Ovary (tissue), 9 donors: ENCODE measurements around the gene CSNK1A1. TPM values are rescaled to one million over a fixed set of nuclear protein-coding genes. Genes with fewer than 3 reads are reported as not detected.
"Not testable (repeated sequence)": the region's sequence is repeated elsewhere in the genome, so short reads cannot be mapped to it uniquely, and the experiment has no call there.

ENCODE experiments used
- DNase-seq, 5 donors: peaks; one replicate each; pipeline ENCODE4 v3.0.0-alpha.2; 2019 to 2020
- H3K27ac ChIP-seq, 2 donors: fragments of 200-600 bp; one replicate each; pipeline versions ENCODE4 v1.5.1 to v1.8.0; 2019 to 2022
- H3K27me3 ChIP-seq: fragments of 200-600 bp; one replicate; pipeline ENCODE4 v1.8.0; 2022
- H3K36me3 ChIP-seq: fragments of 200-600 bp; sonication (generic); one replicate; pipeline ENCODE4 v1.5.1; 2019
- H3K4me1 ChIP-seq: one replicate; pipeline ENCODE4 v1.8.1; 2013; ENCODE audit warnings: mild to moderate bottlenecking, moderate library complexity; ENCODE audit not compliant: insufficient read depth
- H3K4me3 ChIP-seq: fragments of 200-600 bp; sonication (generic); one replicate; pipeline ENCODE4 v1.5.1; 2017
- H3K9me3 ChIP-seq, 2 donors: fragments of 200-600 bp in 1 of 2; sonication (generic) in 1 of 2; one replicate each; pipeline versions ENCODE4 v1.5.1 to v1.8.1; 2013 to 2019; ENCODE audit warnings: mild to moderate bottlenecking in 1 of 2, moderate library complexity in 1 of 2
- CTCF ChIP-seq, 3 donors: fragments of 450-650 bp in 2 of 3; fragments of 200-600 bp in 1 of 3; IDR thresholded peaks; one replicate each; pipeline versions ENCODE4 v1.5.1 to v1.8.0; 2016 to 2022; ENCODE audit warnings: antibody characterized with exemption in 3 of 3, mild to moderate bottlenecking in 1 of 3
- EP300 ChIP-seq: sonication (generic); formaldehyde crosslinking; IDR thresholded peaks from one replicate; pipeline ENCODE4 v1.6.1; 2017; ENCODE audit warnings: antibody characterized with exemption
- POLR2A ChIP-seq: fragments of 450-650 bp; IDR thresholded peaks from one replicate; pipeline ENCODE4 v1.6.1; 2017; ENCODE audit warnings: antibody characterized with exemption, mild to moderate bottlenecking, moderate library complexity
- WGBS, 3 donors: extraction: QIAGEN DNeasy Blood & Tissue Kit in 1 of 3; methylation state at CpG; one replicate each; pipeline versions ENCODE4 v1.1.5 to v1.1.7; 2013 to 2017; 5-methylcytosine and 5-hydroxymethylcytosine counted together
- intact Hi-C, 4 donors: fragments of 100-400 bp; cut with DNase I; formaldehyde crosslinking; loops; one replicate each; pipeline versions ENCODE4 v1.11.0 to v1.15.1; 2022 to 2023
- polyA plus RNA-seq, 2 donors: library from polyadenylated mRNA; stranded (reverse); fragments of 200-250 nt in 1 of 2; fragments of 350-450 nt in 1 of 2; fragmentation: Illumina TruSeq in 1 of 2; extraction: RNeasy Lipid Tissue Mini Kit (QIAGEN cat#74804) in 1 of 2; gene quantifications; one replicate each; pipeline ENCODE4 v1.2.3, GENCODE V29; 2013 to 2014
- total RNA-seq, 7 donors: library from RNA; depleted of rRNA in 2 of 7; stranded (reverse); fragments of >200 nt in 2 of 7; fragmentation: NEBNext Ultra II Directional in 3 of 7; extraction: Animal tissue kit (Norgen Biotek cat#: 25700) in 3 of 7; gene quantifications; one replicate each; pipeline versions ENCODE4 v1.1.0 to v1.2.4, GENCODE V29; 2016 to 2023
- donor health status: DM: no; HTN: no; CAD: no; lungs with moderate emphysema.
- donor health status: DM: no; HTN: no; CAD: no.
- donor health status: Bipolar disorder and iron deficiency.
- donor health status: DM: yes; HTN: yes; CAD: no.
- donor health status: DM: no; HTN: no; CAD: no.
- donor health status: DM: yes; HTN: yes; CAD: no.

CSNK1A1 gene
- total and polyA plus RNA-seq, 9 donors, result 64.1 to 233 (median 158) TPM

GRCh38 chr5:149445739-149446369, 105.4 kb downstream of the CSNK1A1 start:
- no peak overlapping the region for H3K4me3 ChIP-seq
- TF ChIP-seq POLR2A (no peak), CTCF (IDR thresholded peaks at IDR 0.05) (no peak), EP300 (no peak)
- WGBS, 3 donors, result 31 to 38% (median 33%) methylated on average over 9 of the region's 9 CpGs
- H3K27me3 ChIP-seq, result no peaks in the 10 kb centered on the region
- DNase-seq, result peak in 4 of 5 donors; percentile 61 to 72 (median 63)
- H3K4me1 ChIP-seq, result peaks cover 24% of the 10 kb centered on the region
- H3K36me3 ChIP-seq, result no peaks in the 10 kb centered on the region
- peak overlapping the region in 1 of 2 donors; percentile 65 for H3K27ac ChIP-seq
- intact Hi-C loops, result loop anchor here in 1 of 4 donors (5.0 kb wide), 1 partner anchor 106 kb away; the partner anchor contains the start of gene CSNK1A1
- H3K9me3 ChIP-seq, result no peaks in the 10 kb centered on the region

- Histone ChIP-seq H3K4me1 (peaks cover 18% of the 10 kb centered on the region), H3K9me3 (no peaks in the 10 kb centered on the region), H3K36me3 (no peaks in the 10 kb centered on the region), H3K27me3 (no peaks in the 10 kb centered on the region), H3K4me3 (no peak overlapping the region), H3K27ac (peak overlapping the region in 1 of 2 donors; percentile 65)
- intact Hi-C loops, result loop anchor here in 1 of 4 donors (5.0 kb wide), 1 partner anchor 107 kb away; the partner anchor contains the start of gene CSNK1A1
- no peak for DNase-seq
- 60 to 63% (median 61%) methylated on average over 7 of the region's 7 CpGs for WGBS, 3 donors
- TF ChIP-seq POLR2A (no peak), CTCF (IDR thresholded peaks at IDR 0.05) (no peak), EP300 (no peak)
Measured at GRCh38 chr5:149445343-149445738, 105.9 kb downstream of the CSNK1A1 start.

- DNase-seq, H3K9me3 ChIP-seq, H3K27ac ChIP-seq, H3K36me3 ChIP-seq, H3K27me3 ChIP-seq, H3K4me3 ChIP-seq: not testable (repeated sequence)
- intact Hi-C loops, result loop anchor here in 1 of 4 donors (5.0 kb wide), 1 partner anchor 103 kb away; no protein-coding TSS in a partner anchor
- 81 to 90% (median 90%) methylated on average over 4 of the region's 4 CpGs for WGBS, 3 donors
- peaks cover 10% of the 10 kb centered on the region for H3K4me1 ChIP-seq
Measured at GRCh38 chr5:149444430-149444829, 106.8 kb downstream of the CSNK1A1 start.

GRCh38 chr5:149443210-149443609, 108.0 kb downstream of the CSNK1A1 start:
- TF ChIP-seq EP300 (no peak), POLR2A (no peak), CTCF (IDR thresholded peaks at IDR 0.05) (no peak)
- no peaks in the 10 kb centered on the region for H3K27me3 ChIP-seq
- intact Hi-C loops, result loop anchor here in 2 of 4 donors (2.0 to 5.0 kb wide), 2 partner anchors 104 to 108 kb away; partner anchors contain the start of gene CSNK1A1 (in 1 of the 2)
- no peaks in the 10 kb centered on the region for H3K9me3 ChIP-seq
- H3K4me1 ChIP-seq, result peaks cover 10% of the 10 kb centered on the region
- 76 to 91% (median 89%) methylated on average over 7 of the region's 7 CpGs for WGBS, 3 donors
- no peaks in the 10 kb centered on the region for H3K36me3 ChIP-seq
- H3K4me3 ChIP-seq, result no peak overlapping the region
- peak overlapping the region in 1 of 2 donors; percentile 90 for H3K27ac ChIP-seq
- DNase-seq, result no peak

GRCh38 chr5:149442563-149443182, 108.6 kb downstream of the CSNK1A1 start:
- 24 to 31% (median 27%) methylated on average over 17 of the region's 17 CpGs for WGBS, 3 donors
- Histone ChIP-seq H3K4me1 (peaks cover 10% of the 10 kb centered on the region), H3K9me3 (no peaks in the 10 kb centered on the region), H3K36me3 (no peaks in the 10 kb centered on the region), H3K4me3 (no peak overlapping the region), H3K27me3 (no peaks in the 10 kb centered on the region), H3K27ac (peak overlapping the region; percentile 37 to 90)
- intact Hi-C loops, result loop anchor here in 2 of 4 donors (2.0 to 5.0 kb wide), 2 partner anchors 105 to 108 kb away; partner anchors contain the start of gene CSNK1A1 (in 1 of the 2)
- DNase-seq, result peak; percentile 86 to 95 (median 92)
- TF ChIP-seq CTCF (IDR thresholded peaks at IDR 0.05), result peak; percentile 92 to 97 (median 94)
- peak; percentile 13 for TF ChIP-seq POLR2A
- TF ChIP-seq EP300, result no peak
